Endodermal cell (in vitro differentiated cells): ENCODE results near the gene ADORA2A. TPM values are rescaled to one million over a fixed set of nuclear protein-coding genes. Genes with fewer than 3 reads are reported as not detected.

Experiments used
- DNase-seq: peaks from one replicate; pipeline ENCODE4 v3.0.0-alpha.2; 2017
- H3K27ac ChIP-seq: 2 replicates; pipeline ENCODE4 v1.5.1; 2013; ENCODE audit warnings: mild to moderate bottlenecking, low read depth, low read length, moderate library complexity
- H3K27me3 ChIP-seq: 2 replicates; pipeline ENCODE4 v1.6.1; 2013; ENCODE audit warnings: mild to moderate bottlenecking, low read length, moderate library complexity; ENCODE audit not compliant: insufficient read depth, control insufficient read depth, poor library complexity, severe bottlenecking
- H3K36me3 ChIP-seq: 2 replicates; pipeline ENCODE4 v1.7.0; 2013; ENCODE audit warnings: mild to moderate bottlenecking, low read length, moderate library complexity; ENCODE audit not compliant: control insufficient read depth, insufficient read depth
- H3K4me1 ChIP-seq: one replicate; pipeline ENCODE4 v1.7.0; 2013; ENCODE audit warnings: low read length; ENCODE audit not compliant: control insufficient read depth, insufficient read depth
- H3K4me3 ChIP-seq: 2 replicates; pipeline ENCODE4 v1.5.1; 2013; ENCODE audit warnings: mild to moderate bottlenecking, low read length, moderate library complexity
- H3K9ac ChIP-seq: 2 replicates; pipeline ENCODE4 v1.6.1; 2013; ENCODE audit warnings: mild to moderate bottlenecking, low read length, moderate library complexity; ENCODE audit not compliant: poor library complexity, severe bottlenecking; ENCODE audit errors: extremely low read depth
- H3K9me3 ChIP-seq: 2 replicates; pipeline ENCODE4 v1.6.1; 2013; ENCODE audit warnings: mild to moderate bottlenecking, low read length, moderate library complexity; ENCODE audit not compliant: control insufficient read depth
- H3K27ac Mint-ChIP-seq: 2 replicates; pipeline ENCODE4 v1.8.0; 2020; ENCODE audit warnings: mixed read lengths
- H3K27me3 Mint-ChIP-seq: 2 replicates; pipeline ENCODE4 v1.8.0; 2021; ENCODE audit warnings: mild to moderate bottlenecking, mixed read lengths; ENCODE audit not compliant: insufficient read depth
- H3K36me3 Mint-ChIP-seq: 2 replicates; pipeline ENCODE4 v1.8.0; 2020; ENCODE audit warnings: low read depth, mixed read lengths
- H3K4me1 Mint-ChIP-seq: 2 replicates; pipeline ENCODE4 v1.8.0; 2020; ENCODE audit warnings: mixed read lengths
- H3K4me3 Mint-ChIP-seq: 2 replicates; pipeline ENCODE4 v1.8.0; 2020; ENCODE audit warnings: mild to moderate bottlenecking, moderate library complexity, mixed read lengths
- H3K9me3 Mint-ChIP-seq: 2 replicates; pipeline ENCODE4 v1.8.0; 2020; ENCODE audit warnings: mild to moderate bottlenecking, mixed read lengths
- WGBS, 2 experiments: methylation state at CpG; one replicate each; pipeline versions ENCODE4 v1.1.5 to v1.1.7; 2013; ENCODE audit warnings: missing lambda C conversion rate in 2 of 2, mixed read lengths in 1 of 2; ENCODE audit not compliant: insufficient coverage in 1 of 2, insufficient read length in 1 of 2; 5-methylcytosine and 5-hydroxymethylcytosine counted together
- total RNA-seq, 2 donors: library from RNA; stranded (reverse); fragmentation: NEBNext Ultra II Directional in 1 of 2; extraction: Animal tissue kit (Norgen Biotek cat#: 25700) in 1 of 2; gene quantifications; 2 replicates in 1 of 2; 3 replicates in 1 of 2; pipeline ENCODE4 v1.2.1, GENCODE V29; 2021
- TF ChIP-seq, protein P1 (sequence below): fragments of 200-600 bp; sonication (generic); conservative IDR thresholded peaks from 2 replicates; pipeline ENCODE4 v1.5.0; 2021; ENCODE audit warnings: antibody characterized with exemption, mild to moderate bottlenecking

The ADORA2A gene
- total RNA-seq, 2 donors from 2014 or later, result 4.1 to 4.7 TPM

DNA sequence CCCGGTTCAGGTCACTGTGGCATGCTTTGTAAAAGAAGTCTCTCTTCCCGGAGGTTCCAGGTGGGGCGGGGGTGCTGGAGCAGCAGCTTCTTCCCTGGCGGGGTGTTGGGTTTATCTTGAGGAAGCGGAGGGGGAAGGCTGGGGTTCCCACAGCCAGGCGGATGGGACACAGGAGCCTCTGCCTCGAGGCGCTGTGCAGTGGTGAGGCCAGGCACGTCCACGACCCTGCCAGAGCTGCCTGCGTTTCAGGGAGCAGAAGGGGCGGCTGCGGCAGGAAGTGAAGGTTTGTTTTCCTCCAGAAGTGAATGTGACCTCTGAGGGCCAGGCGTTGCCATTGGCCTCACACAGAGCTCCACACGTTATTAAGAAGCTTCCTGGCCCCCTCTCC is 20.1 kb upstream of the ADORA2A start:
- TF ChIP-seq, protein P1, sequence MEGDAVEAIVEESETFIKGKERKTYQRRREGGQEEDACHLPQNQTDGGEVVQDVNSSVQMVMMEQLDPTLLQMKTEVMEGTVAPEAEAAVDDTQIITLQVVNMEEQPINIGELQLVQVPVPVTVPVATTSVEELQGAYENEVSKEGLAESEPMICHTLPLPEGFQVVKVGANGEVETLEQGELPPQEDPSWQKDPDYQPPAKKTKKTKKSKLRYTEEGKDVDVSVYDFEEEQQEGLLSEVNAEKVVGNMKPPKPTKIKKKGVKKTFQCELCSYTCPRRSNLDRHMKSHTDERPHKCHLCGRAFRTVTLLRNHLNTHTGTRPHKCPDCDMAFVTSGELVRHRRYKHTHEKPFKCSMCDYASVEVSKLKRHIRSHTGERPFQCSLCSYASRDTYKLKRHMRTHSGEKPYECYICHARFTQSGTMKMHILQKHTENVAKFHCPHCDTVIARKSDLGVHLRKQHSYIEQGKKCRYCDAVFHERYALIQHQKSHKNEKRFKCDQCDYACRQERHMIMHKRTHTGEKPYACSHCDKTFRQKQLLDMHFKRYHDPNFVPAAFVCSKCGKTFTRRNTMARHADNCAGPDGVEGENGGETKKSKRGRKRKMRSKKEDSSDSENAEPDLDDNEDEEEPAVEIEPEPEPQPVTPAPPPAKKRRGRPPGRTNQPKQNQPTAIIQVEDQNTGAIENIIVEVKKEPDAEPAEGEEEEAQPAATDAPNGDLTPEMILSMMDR, result no peak
- Histone ChIP-seq H3K9me3 (no peaks in the 10 kb centered on the region), H3K27me3 (no peaks in the 10 kb centered on the region), H3K4me3 (no peak overlapping the region), H3K27ac (no peak overlapping the region), H3K9ac (no peak overlapping the region), H3K36me3 (peaks cover 41% of the 10 kb centered on the region), H3K4me1 (peaks cover 2% of the 10 kb centered on the region)
- Mint-ChIP-seq H3K27me3 (no peaks in the 10 kb centered on the region), H3K4me3 (no peak overlapping the region), H3K4me1 (peaks cover 15% of the 10 kb centered on the region), H3K9me3 (no peaks in the 10 kb centered on the region), H3K36me3 (peaks cover 37% of the 10 kb centered on the region), H3K27ac (peak overlapping the region; percentile 89)
- DNase-seq, result no peak
- 89 to 91% methylated on average over 10 to 15 of the region's 15 CpGs for WGBS, 2 experiments

DNA sequence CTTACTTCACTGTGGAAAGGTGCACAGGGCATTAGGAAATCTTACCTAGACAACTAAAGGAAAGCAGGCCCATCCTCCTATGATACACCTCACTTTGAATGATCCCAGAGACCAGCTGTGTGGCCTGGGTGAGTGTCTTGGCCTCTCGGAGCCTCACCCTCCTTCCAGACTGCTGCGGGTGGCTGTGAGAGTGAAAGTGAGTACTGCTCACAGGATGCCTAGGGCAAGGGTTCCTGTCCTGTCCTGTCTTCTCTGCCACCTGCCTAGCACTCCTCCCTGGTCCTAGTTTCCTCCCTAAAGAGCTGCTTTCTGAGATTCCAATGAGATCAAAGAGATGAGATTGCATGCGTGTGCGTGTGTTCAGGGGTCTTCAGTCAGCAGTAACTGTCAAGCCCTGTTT is 19.5 kb upstream of the ADORA2A start:
- no peak for DNase-seq
- H3K9me3 ChIP-seq, result no peaks in the 10 kb centered on the region
- WGBS, 2 experiments, result 96 to 100% methylated on average over 3 to 4 of the region's 4 CpGs
- no peak overlapping the region for H3K9ac ChIP-seq
- no peak overlapping the region for H3K27ac ChIP-seq
- H3K4me1 ChIP-seq, result peaks cover 2% of the 10 kb centered on the region
- no peaks in the 10 kb centered on the region for H3K27me3 Mint-ChIP-seq
- H3K36me3 Mint-ChIP-seq, result peaks cover 38% of the 10 kb centered on the region
- H3K4me1 Mint-ChIP-seq, result peaks cover 15% of the 10 kb centered on the region
- peaks cover 35% of the 10 kb centered on the region for H3K36me3 ChIP-seq
- H3K27ac Mint-ChIP-seq, result peak overlapping the region; percentile 89
- no peak overlapping the region for H3K4me3 ChIP-seq
- no peak overlapping the region for H3K4me3 Mint-ChIP-seq
- H3K9me3 Mint-ChIP-seq, result no peaks in the 10 kb centered on the region
- TF ChIP-seq, protein P1, result no peak
- H3K27me3 ChIP-seq, result no peaks in the 10 kb centered on the region

GRCh38 chr22:24408630-24409029 is 18.8 kb upstream of the ADORA2A start:
- Mint-ChIP-seq H3K4me1 (peaks cover 13% of the 10 kb centered on the region), H3K9me3 (no peaks in the 10 kb centered on the region), H3K36me3 (peaks cover 38% of the 10 kb centered on the region), H3K27me3 (no peaks in the 10 kb centered on the region), H3K27ac (peak overlapping the region; percentile 21), H3K4me3 (no peak overlapping the region)
- peaks cover 2% of the 10 kb centered on the region for H3K4me1 ChIP-seq
- TF ChIP-seq, protein P1, result no peak
- WGBS, 2 experiments, result 94 to 95% methylated on average over 2 to 7 of the region's 7 CpGs
- H3K9ac ChIP-seq, result no peak overlapping the region
- DNase-seq, result no peak
- H3K27me3 ChIP-seq, result no peaks in the 10 kb centered on the region
- no peak overlapping the region for H3K4me3 ChIP-seq
- peaks cover 36% of the 10 kb centered on the region for H3K36me3 ChIP-seq
- H3K27ac ChIP-seq, result no peak overlapping the region
- no peaks in the 10 kb centered on the region for H3K9me3 ChIP-seq
